GM12892 (cell line): Measurements from ENCODE around the gene RPP14.
"Not testable (repeated sequence)": the region's sequence is repeated elsewhere in the genome, so short reads cannot be mapped to it uniquely, and the experiment has no call there.

Source experiments
- POLR2A ChIP-seq: IDR thresholded peaks from 2 replicates; pipeline ENCODE4 v1.6.1; 2011; ENCODE audit warnings: low read depth, low read length, control low read depth
- POLR2AphosphoS5 ChIP-seq: IDR thresholded peaks from 2 replicates; pipeline ENCODE4 v1.6.1; 2011; ENCODE audit warnings: low read depth, low read length, control low read depth

DNA sequence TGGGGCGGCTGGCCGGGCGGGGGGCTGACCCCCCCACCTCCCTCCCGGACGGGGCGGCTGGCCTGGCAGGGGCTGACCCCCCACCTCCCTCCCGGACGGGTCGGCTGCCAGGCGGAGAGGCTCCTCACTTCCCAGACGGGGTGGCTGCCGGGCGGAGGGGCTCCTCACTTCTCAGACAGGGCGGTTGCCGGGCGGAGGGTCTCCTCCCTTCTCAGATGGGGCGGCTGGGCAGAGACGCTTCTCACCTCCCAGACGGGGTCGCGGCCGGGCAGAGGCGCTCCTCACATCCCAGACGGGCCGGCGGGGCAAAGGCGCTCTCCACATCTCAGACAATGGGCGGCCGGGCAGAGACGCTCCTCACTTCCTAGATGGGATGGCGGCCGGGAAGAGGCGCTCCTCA lies 15.6 kb upstream of the RPP14 start:
- TF ChIP-seq POLR2A, POLR2AphosphoS5: not testable (repeated sequence)
